B cell (primary cell): ENCODE measurements around the gene AREL1. TPM values are rescaled to one million over a fixed set of nuclear protein-coding genes. Genes with fewer than 3 reads are reported as not detected.

Experiments used
- ATAC-seq: fragments of 200-7000 bp; cut with Tn5 transposase; one replicate; pipeline ENCODE4 v1.10.0; 2021; ENCODE audit warnings: low read depth, mild to moderate bottlenecking, moderate number of reproducible peaks, moderate library complexity
- CTCF ChIA-PET: fragments of 350-600 bp; sonication (Branson Sonifier 250); formaldehyde crosslinking; loops from one replicate; lab custom pipeline; 2021; ENCODE audit warnings: antibody characterized with exemption, inconsistent platforms; lab: Charles Lee
- POLR2A ChIA-PET: fragments of 350-600 bp; sonication (Branson Sonifier 250); formaldehyde crosslinking; loops from one replicate; lab custom pipeline; 2021; ENCODE audit warnings: antibody characterized with exemption; lab: Charles Lee
- DNase-seq: peaks from one replicate; pipeline ENCODE4 v3.0.0; 2013
- H2AFZ ChIP-seq: 2 replicates; pipeline ENCODE4 v1.6.1; 2012; ENCODE audit warnings: mild to moderate bottlenecking, low read depth, low read length; ENCODE audit not compliant: insufficient read depth, poor library complexity, severe bottlenecking
- H3K27ac ChIP-seq, 2 donors: 1 replicate in 1 of 2; 2 replicates in 1 of 2; pipeline ENCODE4 v1.5.1; 2012 to 2013; ENCODE audit warnings: low read length in 2 of 2, mild to moderate bottlenecking in 2 of 2, moderate library complexity in 1 of 2
- H3K27me3 ChIP-seq, 4 experiments: fragments of 200-600 bp in 1 of 4; sonication (generic) in 1 of 4; replicated peaks in 1 of 4; 1 replicate in 2 of 4; 2 replicates in 2 of 4; pipeline versions ENCODE4 v1.6.1 to v1.7.0; 2013 to 2016; ENCODE audit warnings: low read length in 3 of 4, mild to moderate bottlenecking in 2 of 4, mixed read lengths in 1 of 4, moderate library complexity in 1 of 4; ENCODE audit not compliant: insufficient read depth in 4 of 4, control insufficient read depth in 3 of 4; ENCODE audit errors: control extremely low read depth in 1 of 4
- H3K36me3 ChIP-seq, 2 experiments: replicated peaks in 1 of 2; 1 replicate in 1 of 2; 2 replicates in 1 of 2; pipeline versions ENCODE4 v1.6.1 to v1.7.1; 2013; ENCODE audit warnings: low read length in 1 of 2; ENCODE audit not compliant: insufficient read depth in 2 of 2, control insufficient read depth in 1 of 2; ENCODE audit errors: control extremely low read depth in 1 of 2, extremely low read depth in 1 of 2
- H3K4me1 ChIP-seq, 2 donors: fragments of 200-600 bp in 1 of 2; sonication (generic) in 1 of 2; 1 replicate in 1 of 2; 2 replicates in 1 of 2; pipeline versions ENCODE4 v1.5.1 to v1.6.1; 2013 to 2017; ENCODE audit warnings: low read length in 2 of 2; ENCODE audit not compliant: control insufficient read depth in 2 of 2, insufficient read depth in 2 of 2
- H3K4me2 ChIP-seq: replicated peaks from 2 replicates; pipeline ENCODE3; 2012; ENCODE audit warnings: mild to moderate bottlenecking, low read depth, low read length; ENCODE audit not compliant: poor library complexity, severe bottlenecking
- H3K4me3 ChIP-seq, 5 experiments: fragments of 200-600 bp in 1 of 5; sonication (generic) in 1 of 5; 1 replicate in 3 of 5; 2 replicates in 2 of 5; pipeline versions ENCODE4 v1.5.1 to v1.7.0; 2011 to 2016; ENCODE audit warnings: low read length in 4 of 5, mild to moderate bottlenecking in 4 of 5, low read depth in 2 of 5, control low read depth in 1 of 5, moderate library complexity in 1 of 5; ENCODE audit not compliant: insufficient read depth in 1 of 5; ENCODE audit errors: control extremely low read depth in 1 of 5, extremely low read depth in 1 of 5
- H3K79me2 ChIP-seq: fragments of 200-600 bp; sonication (generic); one replicate; pipeline ENCODE4 v1.6.0; 2016; ENCODE audit warnings: low read length; ENCODE audit not compliant: control insufficient read depth, insufficient read depth
- H3K9ac ChIP-seq: fragments of 200-600 bp; sonication (generic); 2 replicates; pipeline ENCODE4 v1.6.1; 2017; ENCODE audit warnings: mild to moderate bottlenecking, low read length, moderate library complexity
- H3K9me3 ChIP-seq, 3 donors: one replicate each; pipeline versions ENCODE4 v1.6.1 to v1.7.1; 2013; ENCODE audit warnings: low read length in 2 of 3; ENCODE audit not compliant: control insufficient read depth in 2 of 3, insufficient read depth in 1 of 3; ENCODE audit errors: control extremely low read depth in 1 of 3
- H4K20me1 ChIP-seq: 2 replicates; pipeline ENCODE4 v1.6.0; 2012; ENCODE audit warnings: mild to moderate bottlenecking, low read length; ENCODE audit not compliant: insufficient read depth, control insufficient read depth, poor library complexity, severe bottlenecking
- H3K27ac Mint-ChIP-seq: one replicate; pipeline ENCODE4 v1.8.0; 2021; ENCODE audit warnings: mixed read lengths
- H3K27me3 Mint-ChIP-seq: one replicate; pipeline ENCODE4 v1.8.0; 2021; ENCODE audit warnings: mixed read lengths
- H3K4me1 Mint-ChIP-seq: one replicate; pipeline ENCODE4 v1.8.0; 2021; ENCODE audit warnings: mixed read lengths
- H3K4me3 Mint-ChIP-seq: one replicate; pipeline ENCODE4 v1.8.0; 2021; ENCODE audit warnings: mixed read lengths
- H3K9me3 Mint-ChIP-seq: one replicate; pipeline ENCODE4 v1.8.0; 2022; ENCODE audit warnings: mixed read lengths; ENCODE audit not compliant: insufficient read depth
- EZH2 ChIP-seq: IDR thresholded peaks from 2 replicates; pipeline ENCODE4 v1.6.1; 2012; ENCODE audit warnings: borderline replicate concordance, low read depth, mild to moderate bottlenecking, moderate library complexity, low read length; ENCODE audit not compliant: insufficient read depth, poor library complexity, severe bottlenecking
- WGBS: methylation state at CpG from one replicate; pipeline ENCODE4 v1.1.5; 2013; ENCODE audit warnings: missing lambda C conversion rate; ENCODE audit not compliant: insufficient coverage; 5-methylcytosine and 5-hydroxymethylcytosine counted together
- intact Hi-C: fragments of 100-400 bp; cut with micrococcal nuclease; formaldehyde crosslinking; loops from one replicate; pipeline ENCODE4 v1.10.0; 2022
- polyA plus RNA-seq: library from polyadenylated mRNA; depleted of rRNA; stranded (reverse); fragments of >200 nt; gene quantifications from 2 replicates; pipeline ENCODE4 v1.2.3, GENCODE V29; 2012
- total RNA-seq, 2 donors: library from RNA; stranded (reverse); fragments of 120-200 nt in 1 of 2; gene quantifications; 1 replicate in 1 of 2; 2 replicates in 1 of 2; pipeline versions ENCODE4 v1.2.3 to v1.2.4, GENCODE V29; 2013 to 2022
- TF ChIP-seq, protein P1 (sequence below): fragments of 200-600 bp; IDR thresholded peaks from one replicate; pipeline ENCODE4 v1.8.0; 2022; ENCODE audit warnings: antibody characterized with exemption, mild to moderate bottlenecking

The AREL1 gene
- total and polyA plus RNA-seq, 2 donors (not counting 1 experiment from before 2014, with no cell fraction given) = 19.2 to 39.4 TPM

DNA sequence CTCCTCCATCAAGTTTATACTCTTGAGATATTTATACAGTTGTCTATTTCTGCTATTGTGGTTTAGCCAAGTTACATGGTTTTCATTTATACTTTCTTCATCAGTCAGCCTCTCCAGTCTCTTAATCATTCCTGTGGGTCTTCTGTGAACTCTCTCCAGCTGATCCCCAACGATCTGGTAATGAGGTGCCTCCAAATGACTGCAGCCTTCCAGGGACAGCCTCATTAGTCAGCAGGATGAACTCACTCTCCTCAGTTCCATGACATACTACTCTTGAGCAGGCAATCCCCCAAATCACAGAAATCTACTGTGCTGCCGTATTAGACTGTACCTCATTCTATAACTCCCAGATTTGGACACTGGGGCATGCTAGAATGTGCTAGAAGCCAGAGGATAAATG lies 15.3 kb downstream of the AREL1 start:
- no peak for TF ChIP-seq EZH2
- TF ChIP-seq, protein P1, sequence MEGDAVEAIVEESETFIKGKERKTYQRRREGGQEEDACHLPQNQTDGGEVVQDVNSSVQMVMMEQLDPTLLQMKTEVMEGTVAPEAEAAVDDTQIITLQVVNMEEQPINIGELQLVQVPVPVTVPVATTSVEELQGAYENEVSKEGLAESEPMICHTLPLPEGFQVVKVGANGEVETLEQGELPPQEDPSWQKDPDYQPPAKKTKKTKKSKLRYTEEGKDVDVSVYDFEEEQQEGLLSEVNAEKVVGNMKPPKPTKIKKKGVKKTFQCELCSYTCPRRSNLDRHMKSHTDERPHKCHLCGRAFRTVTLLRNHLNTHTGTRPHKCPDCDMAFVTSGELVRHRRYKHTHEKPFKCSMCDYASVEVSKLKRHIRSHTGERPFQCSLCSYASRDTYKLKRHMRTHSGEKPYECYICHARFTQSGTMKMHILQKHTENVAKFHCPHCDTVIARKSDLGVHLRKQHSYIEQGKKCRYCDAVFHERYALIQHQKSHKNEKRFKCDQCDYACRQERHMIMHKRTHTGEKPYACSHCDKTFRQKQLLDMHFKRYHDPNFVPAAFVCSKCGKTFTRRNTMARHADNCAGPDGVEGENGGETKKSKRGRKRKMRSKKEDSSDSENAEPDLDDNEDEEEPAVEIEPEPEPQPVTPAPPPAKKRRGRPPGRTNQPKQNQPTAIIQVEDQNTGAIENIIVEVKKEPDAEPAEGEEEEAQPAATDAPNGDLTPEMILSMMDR = no peak
- Histone ChIP-seq H3K4me1 (no peaks in the 10 kb centered on the region), H3K27me3 (no peaks in the 10 kb centered on the region), H3K79me2 (peaks cover 77% of the 10 kb centered on the region), H3K4me3 (no peak overlapping the region), H2AFZ (no peak overlapping the region), H3K9ac (no peak overlapping the region), H4K20me1 (peaks cover 42% of the 10 kb centered on the region), H3K9me3 (peaks cover 0 to 9% (median 7%) of the 10 kb centered on the region in 3 donors), H3K36me3 (peaks cover 5 to 26% of the 10 kb centered on the region in 2 experiments), H3K27ac (no peak overlapping the region), H3K4me2 (no peak overlapping the region)
- DNase-seq (no peak), ATAC-seq (no peak)
- CTCF ChIA-PET = no interaction called here
- Mint-ChIP-seq H3K27ac (no peak overlapping the region), H3K4me3 (no peak overlapping the region), H3K9me3 (peaks cover under 1% of the 10 kb centered on the region), H3K4me1 (peaks cover 2% of the 10 kb centered on the region), H3K27me3 (no peaks in the 10 kb centered on the region)
- intact Hi-C loops = no loop called here
- POLR2A ChIA-PET = no interaction called here
- WGBS = 86% methylated on average over 2 of the region's 2 CpGs

- no peak overlapping the region for H3K9ac ChIP-seq
- H3K79me2 ChIP-seq = peaks cover 77% of the 10 kb centered on the region
- H3K9me3 ChIP-seq = peaks cover 0 to 4% (median 2%) of the 10 kb centered on the region in 3 donors
- TF ChIP-seq EZH2 = no peak
- TF ChIP-seq, protein P1 = no peak
- peaks cover 47% of the 10 kb centered on the region for H4K20me1 ChIP-seq
- ATAC-seq (no peak), DNase-seq (no peak)
- Mint-ChIP-seq H3K4me1 (peaks cover 2% of the 10 kb centered on the region), H3K27me3 (no peaks in the 10 kb centered on the region), H3K9me3 (no peaks in the 10 kb centered on the region), H3K27ac (no peak overlapping the region), H3K4me3 (no peak overlapping the region)
- no peak overlapping the region for H2AFZ ChIP-seq
- ChIA-PET POLR2A (no interaction called here), CTCF (no interaction called here)
- H3K27ac ChIP-seq = no peak overlapping the region
- no peaks in the 10 kb centered on the region for H3K4me1 ChIP-seq
- no peaks in the 10 kb centered on the region for H3K27me3 ChIP-seq
- intact Hi-C loops = no loop called here
- WGBS = 100% methylated on average over 1 of the region's 1 CpG
- peaks cover 5 to 26% of the 10 kb centered on the region in 2 experiments for H3K36me3 ChIP-seq
- no peak overlapping the region for H3K4me3 ChIP-seq
- H3K4me2 ChIP-seq = no peak overlapping the region
Measured at GRCh38 chr14:74697011-74697410, 15.9 kb downstream of the AREL1 start.
